IPS DF 6.9 (cell line): Measurements from ENCODE around the gene COL4A1.
A peak's percentile ranks its signal among the peaks of the same experiment; 100 is the strongest.

ENCODE experiments used
- DNase-seq: peaks from one replicate; pipeline ENCODE4 v3.0.0-alpha.2; 2013; ENCODE audit warnings: low read depth, low spot score
- H3K27ac ChIP-seq: one replicate; pipeline ENCODE4 v1.5.1; 2013; ENCODE audit warnings: low read length, control low read depth
- H3K27me3 ChIP-seq: 2 replicates; pipeline ENCODE4 v1.6.1; 2013; ENCODE audit warnings: mild to moderate bottlenecking, low read length; ENCODE audit not compliant: control insufficient read depth, insufficient read depth
- H3K36me3 ChIP-seq: 2 replicates; pipeline ENCODE4 v1.6.1; 2013; ENCODE audit warnings: low read length; ENCODE audit not compliant: control insufficient read depth, insufficient read depth
- H3K4me1 ChIP-seq: 2 replicates; pipeline ENCODE4 v1.6.1; 2013; ENCODE audit warnings: low read length; ENCODE audit not compliant: control insufficient read depth, insufficient read depth
- H3K4me3 ChIP-seq: 2 replicates; pipeline ENCODE4 v1.5.1; 2013; ENCODE audit warnings: mild to moderate bottlenecking, low read length
- H3K9me3 ChIP-seq: 2 replicates; pipeline ENCODE4 v1.6.1; 2013; ENCODE audit warnings: low read length, inconsistent platforms; ENCODE audit not compliant: control insufficient read depth, insufficient read depth
- whole genome bisulfite sequencing: extraction: QIAGEN DNeasy Blood & Tissue Kit; methylation state at CpG from one replicate; pipeline ENCODE4 v1.1.7; 2013; ENCODE audit warnings: mixed read lengths, missing lambda C conversion rate; ENCODE audit not compliant: insufficient read length, insufficient coverage; 5-methylcytosine and 5-hydroxymethylcytosine counted together

The COL4A1 gene

GRCh38 chr13:110308656-110309359 lies 1.9 kb upstream of the COL4A1 start:
- Histone ChIP-seq H3K4me3 (peak overlapping the region; percentile 89; the same call in 1 of the 2 replicates), H3K27me3 (peaks cover 4% of the 10 kb centered on the region; the same call in 1 of the 2 replicates), H3K4me1 (no peaks in the 10 kb centered on the region; the same call in 1 of the 2 replicates), H3K9me3 (no peaks in the 10 kb centered on the region), H3K36me3 (0 out of 2 replicates have a peak, but pooled peaks cover 2% of the 10 kb centered on the region), H3K27ac (no peak overlapping the region)
- no peak for DNase-seq
- WGBS = no CpG with 5 or more reads among the region's 31 CpGs

- DNase-seq = no peak
- Histone ChIP-seq H3K27me3 (peaks cover 4% of the 10 kb centered on the region; the same call in 1 of the 2 replicates), H3K36me3 (0 out of 2 replicates have a peak, but pooled peaks cover 2% of the 10 kb centered on the region), H3K27ac (no peak overlapping the region), H3K4me1 (no peaks in the 10 kb centered on the region; the same call in none of the 2 replicates), H3K4me3 (peak overlapping the region; percentile 89), H3K9me3 (no peaks in the 10 kb centered on the region)
- no CpG with 5 or more reads among the region's 64 CpGs for WGBS
These were observed 1.1 kb upstream of the COL4A1 start for GRCh38 chr13:110307767-110308655.

DNA sequence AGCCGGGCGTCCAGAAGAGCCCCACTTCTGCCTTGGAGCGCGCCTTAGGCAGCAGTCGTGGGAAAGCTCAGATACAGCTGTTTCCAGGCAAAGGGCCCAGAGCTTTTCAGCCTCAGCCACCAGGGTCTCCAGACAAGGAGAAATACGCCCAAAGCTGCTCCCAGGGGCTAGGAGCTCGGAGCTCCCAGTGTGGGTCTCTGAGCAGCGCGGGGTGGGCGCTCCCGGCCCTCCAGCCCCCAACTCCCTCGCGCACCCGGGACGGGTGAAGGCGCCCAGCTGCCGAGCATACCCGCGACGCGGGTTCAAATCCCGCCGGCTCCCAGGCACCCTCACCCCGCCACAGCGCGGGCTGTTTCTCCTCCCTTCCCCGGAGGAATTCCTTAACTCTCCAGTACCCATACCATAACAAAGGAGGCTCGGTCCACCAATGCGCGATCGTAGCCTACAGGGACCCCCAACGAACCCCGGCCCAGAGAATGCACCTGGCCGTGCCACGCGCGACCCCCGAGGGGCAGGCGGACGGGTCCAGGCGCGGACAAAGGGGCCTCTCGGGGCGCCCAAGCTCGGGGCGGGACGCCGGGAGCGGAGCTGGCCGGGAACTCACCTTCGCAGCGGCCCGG lies 507 bp downstream of the COL4A1 start:
- H3K4me3 ChIP-seq = peak overlapping the region; percentile 89
- 0 out of 2 replicates have a peak, but pooled peaks cover 2% of the 10 kb centered on the region for H3K36me3 ChIP-seq
- WGBS = no CpG with 5 or more reads among the region's 53 CpGs
- no peak overlapping the region for H3K27ac ChIP-seq
- H3K27me3 ChIP-seq = peaks cover 4% of the 10 kb centered on the region; the same call in 1 of the 2 replicates
- no peaks in the 10 kb centered on the region; the same call in none of the 2 replicates for H3K4me1 ChIP-seq
- no peak for DNase-seq
- H3K9me3 ChIP-seq = no peaks in the 10 kb centered on the region

DNA sequence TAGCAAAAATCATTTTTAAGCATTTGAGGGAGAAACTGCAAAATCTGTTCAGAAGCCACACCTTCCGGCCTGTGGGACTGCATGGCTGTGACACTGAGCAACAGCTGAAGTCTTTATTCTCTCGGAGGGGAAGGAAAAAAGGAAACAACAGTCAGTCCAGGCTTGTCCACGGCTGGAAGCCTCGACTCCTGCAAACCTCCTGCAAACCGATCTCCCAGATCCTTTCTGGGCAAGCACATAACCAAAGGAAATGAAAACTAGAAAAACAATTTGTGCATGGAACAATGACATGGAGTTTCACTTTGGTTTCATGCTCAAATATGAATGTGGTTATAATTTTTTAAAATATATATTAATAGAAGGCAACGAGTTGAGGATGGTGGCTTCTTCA lies 1.0 kb downstream of the COL4A1 start:
- no peaks in the 10 kb centered on the region for H3K36me3 ChIP-seq
- H3K27me3 ChIP-seq = peaks cover 4% of the 10 kb centered on the region; the same call in 1 of the 2 replicates
- no peaks in the 10 kb centered on the region for H3K9me3 ChIP-seq
- H3K4me3 ChIP-seq = peak overlapping the region; percentile 89; the same call in 1 of the 2 replicates
- WGBS = no CpG with 5 or more reads among the region's 6 CpGs
- H3K27ac ChIP-seq = no peak overlapping the region
- DNase-seq = no peak
- H3K4me1 ChIP-seq = no peaks in the 10 kb centered on the region; the same call in none of the 2 replicates

GRCh38 chr13:110305544-110305943 lies 1.4 kb downstream of the COL4A1 start:
- no CpG with 5 or more reads among the region's 2 CpGs for WGBS
- Histone ChIP-seq H3K36me3 (no peaks in the 10 kb centered on the region), H3K27ac (no peak overlapping the region), H3K4me3 (no peak overlapping the region), H3K27me3 (peaks cover 4% of the 10 kb centered on the region; the same call in 1 of the 2 replicates), H3K9me3 (no peaks in the 10 kb centered on the region), H3K4me1 (no peaks in the 10 kb centered on the region; the same call in none of the 2 replicates)
- DNase-seq = no peak

- DNase-seq = no peak
- Histone ChIP-seq H3K9me3 (no peaks in the 10 kb centered on the region), H3K27me3 (peaks cover 4% of the 10 kb centered on the region; the same call in 1 of the 2 replicates), H3K4me3 (no peak overlapping the region), H3K4me1 (no peaks in the 10 kb centered on the region; the same call in none of the 2 replicates), H3K27ac (no peak overlapping the region), H3K36me3 (no peaks in the 10 kb centered on the region)
- no CpG with 5 or more reads among the region's 4 CpGs for WGBS
These were observed 2.0 kb downstream of the COL4A1 start for GRCh38 chr13:110305001-110305400.

- Histone ChIP-seq H3K4me1 (peaks cover 2% of the 10 kb centered on the region), H3K9me3 (no peaks in the 10 kb centered on the region), H3K27me3 (peaks cover 4% of the 10 kb centered on the region; the same call in 1 of the 2 replicates), H3K27ac (no peak overlapping the region), H3K4me3 (no peak overlapping the region), H3K36me3 (no peaks in the 10 kb centered on the region)
- DNase-seq = no peak
- no CpG with 5 or more reads among the region's 4 CpGs for WGBS
These were observed 2.7 kb downstream of the COL4A1 start for GRCh38 chr13:110304256-110304655.

- WGBS = no CpG with 5 or more reads among the region's 7 CpGs
- no peak overlapping the region for H3K27ac ChIP-seq
- H3K27me3 ChIP-seq = peaks cover 4% of the 10 kb centered on the region; the same call in 1 of the 2 replicates
These were observed 3.3 kb downstream of the COL4A1 start for GRCh38 chr13:110303644-110304043.

GRCh38 chr13:110302997-110303396 lies 4.0 kb downstream of the COL4A1 start:
- Histone ChIP-seq H3K36me3 (no peaks in the 10 kb centered on the region), H3K9me3 (no peaks in the 10 kb centered on the region), H3K27ac (no peak overlapping the region), H3K4me1 (peaks cover 6% of the 10 kb centered on the region), H3K27me3 (peaks cover 2% of the 10 kb centered on the region; the same call in 1 of the 2 replicates), H3K4me3 (no peak overlapping the region)
- no CpG with 5 or more reads among the region's 2 CpGs for WGBS
- no peak for DNase-seq

More at GRCh38 chr13:110303644-110304043, 3.3 kb downstream of the COL4A1 start:
- Histone ChIP-seq H3K9me3 (no peaks in the 10 kb centered on the region), H3K36me3 (no peaks in the 10 kb centered on the region), H3K4me1 (peaks cover 5% of the 10 kb centered on the region), H3K4me3 (no peak overlapping the region)
- no peak for DNase-seq
